GM19035 (cell line): Measurements from ENCODE around the gene PLGLB2.
"Not testable (repeated sequence)": the region's sequence is repeated elsewhere in the genome, so short reads cannot be mapped to it uniquely, and the experiment has no call there.

Experiments
- ATAC-seq: cut with Tn5 transposase; IDR thresholded peaks from one replicate; pipeline ENCODE4 v1.9.1; 2021; ENCODE audit not compliant: unreplicated experiment

Gene PLGLB2

DNA sequence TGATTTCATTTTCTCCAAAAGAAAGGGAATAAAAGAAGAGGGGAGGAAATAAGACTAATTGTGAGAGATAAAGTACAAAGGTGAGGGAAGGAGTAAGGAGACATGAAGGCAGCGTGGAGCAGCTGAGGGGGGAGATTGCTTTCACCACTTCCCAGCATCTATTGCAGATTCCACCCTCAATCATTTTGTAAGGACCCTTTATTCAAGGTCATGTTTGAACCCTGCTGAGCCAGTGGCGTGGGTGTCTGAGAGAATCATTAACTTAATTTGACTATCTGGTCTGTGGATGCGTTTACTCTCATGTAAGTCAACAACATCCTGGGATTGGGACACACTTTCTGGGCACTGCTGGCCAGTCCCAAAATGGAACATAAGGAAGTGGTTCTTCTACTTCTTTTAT, at the start of gene PLGLB2:
Gene PLGLB2, plus strand, starts transcription at position 297 of the 400 bp plus-strand sequence. Its CDS starts 67 bp downstream, at position 364.
- not testable (repeated sequence) for ATAC-seq

DNA sequence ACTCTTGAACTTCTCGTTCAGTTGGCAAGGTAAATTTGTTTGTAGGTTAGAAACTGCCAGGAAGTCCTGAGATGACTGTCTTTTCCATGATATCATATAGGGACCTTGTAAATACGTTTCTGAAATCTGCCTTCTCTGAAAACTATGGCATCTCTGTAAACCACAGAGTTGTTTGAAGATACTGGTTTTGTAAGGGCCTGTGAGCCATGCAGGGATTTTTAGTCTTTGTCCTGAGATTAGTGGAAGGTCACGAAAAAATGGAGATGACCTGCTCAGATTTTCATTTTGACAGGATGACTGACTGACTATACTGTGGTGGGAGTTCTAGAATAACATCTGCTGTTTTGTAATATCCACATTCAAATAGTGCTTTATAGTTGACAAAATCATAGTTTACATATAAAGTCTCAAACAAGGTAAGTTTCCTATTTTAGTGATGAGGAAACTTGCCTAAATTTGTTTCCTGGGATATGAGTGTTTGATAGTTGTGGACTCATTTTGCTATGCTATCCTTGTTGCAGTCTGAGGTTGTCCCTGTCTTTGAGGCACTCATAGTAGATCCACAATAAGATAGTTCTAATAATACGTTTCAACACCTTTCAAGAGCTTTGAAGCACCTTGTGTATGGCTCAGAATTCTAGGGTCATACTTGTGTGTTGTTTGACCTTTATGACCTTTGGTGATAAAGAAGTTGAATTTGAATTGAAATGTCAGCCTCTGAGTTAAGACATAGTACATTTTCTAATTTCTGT, 43.1 kb upstream of the PLGLB2 start:
- not testable (repeated sequence) for ATAC-seq

DNA sequence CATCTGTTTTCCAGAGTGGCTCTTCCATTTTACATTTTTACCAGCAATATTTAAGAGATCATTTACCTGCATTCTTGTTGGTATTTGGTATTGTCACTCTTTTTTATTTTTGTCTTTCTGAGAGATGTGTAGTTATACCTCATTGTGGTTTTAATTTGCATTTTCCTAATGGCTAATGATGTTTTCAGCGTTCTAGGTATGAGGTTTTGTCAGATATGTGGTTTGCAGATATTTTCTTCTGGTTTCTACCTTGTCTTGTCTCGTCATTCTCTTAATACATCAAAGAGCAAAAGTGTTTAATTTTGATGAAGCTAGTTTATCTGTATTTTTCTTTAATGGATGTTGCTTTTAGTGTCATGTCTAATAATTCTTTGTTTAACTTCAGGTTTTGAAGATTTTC, 39.5 kb upstream of the PLGLB2 start:
- peak; percentile 90 for ATAC-seq

DNA sequence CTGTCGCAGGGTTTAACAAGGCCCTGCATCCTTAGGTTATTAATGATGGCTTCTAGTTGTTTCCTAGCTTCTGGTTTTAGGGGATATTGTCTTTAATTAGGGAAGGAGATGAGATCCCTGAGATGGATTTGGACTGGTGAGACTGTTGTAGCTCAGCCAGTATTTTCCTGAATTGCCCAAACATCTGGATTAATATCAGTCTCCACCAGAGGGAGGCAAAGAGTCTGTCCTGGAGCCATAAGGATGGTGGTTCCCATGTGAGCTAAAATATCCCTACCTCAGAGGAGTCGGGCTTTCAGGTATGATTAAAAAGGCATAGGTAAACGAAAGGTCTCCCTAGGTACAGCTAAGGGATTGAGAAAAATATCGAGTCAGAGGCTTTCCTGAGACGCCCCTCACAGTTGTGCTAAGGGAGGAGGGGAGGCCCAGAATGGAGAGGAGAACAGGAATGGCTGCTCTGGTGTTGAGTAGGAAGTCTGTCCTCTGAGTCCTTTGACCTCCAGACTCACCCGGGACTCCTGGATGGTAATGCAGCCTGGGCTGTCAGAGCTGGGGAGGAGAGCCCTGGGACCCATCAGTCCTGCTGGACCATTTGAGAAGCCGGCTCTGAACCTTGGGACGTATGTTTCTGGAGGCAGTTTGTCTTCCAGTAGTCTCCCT, 19.8 kb upstream of the PLGLB2 start:
- ATAC-seq, result not testable (repeated sequence)

DNA sequence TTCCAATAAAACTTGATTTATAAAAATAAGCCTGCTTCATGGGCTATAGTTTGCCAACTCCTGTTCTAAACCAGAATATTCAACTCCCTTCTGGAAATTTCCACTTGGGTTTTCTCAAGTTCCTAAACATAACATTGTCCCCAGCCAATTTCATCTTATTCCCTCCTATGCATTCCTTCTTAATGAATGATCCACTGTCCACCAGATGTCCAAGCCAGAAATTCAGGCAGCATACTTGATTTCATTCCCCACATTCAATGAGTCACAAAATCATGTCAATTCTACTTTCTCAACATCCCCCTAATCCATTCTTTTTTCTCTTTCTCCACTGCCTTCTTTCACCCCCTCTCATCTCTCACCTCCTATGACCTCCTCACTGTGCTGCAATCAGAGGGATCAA, 7.0 kb upstream of the PLGLB2 start:
- not testable (repeated sequence) for ATAC-seq

DNA sequence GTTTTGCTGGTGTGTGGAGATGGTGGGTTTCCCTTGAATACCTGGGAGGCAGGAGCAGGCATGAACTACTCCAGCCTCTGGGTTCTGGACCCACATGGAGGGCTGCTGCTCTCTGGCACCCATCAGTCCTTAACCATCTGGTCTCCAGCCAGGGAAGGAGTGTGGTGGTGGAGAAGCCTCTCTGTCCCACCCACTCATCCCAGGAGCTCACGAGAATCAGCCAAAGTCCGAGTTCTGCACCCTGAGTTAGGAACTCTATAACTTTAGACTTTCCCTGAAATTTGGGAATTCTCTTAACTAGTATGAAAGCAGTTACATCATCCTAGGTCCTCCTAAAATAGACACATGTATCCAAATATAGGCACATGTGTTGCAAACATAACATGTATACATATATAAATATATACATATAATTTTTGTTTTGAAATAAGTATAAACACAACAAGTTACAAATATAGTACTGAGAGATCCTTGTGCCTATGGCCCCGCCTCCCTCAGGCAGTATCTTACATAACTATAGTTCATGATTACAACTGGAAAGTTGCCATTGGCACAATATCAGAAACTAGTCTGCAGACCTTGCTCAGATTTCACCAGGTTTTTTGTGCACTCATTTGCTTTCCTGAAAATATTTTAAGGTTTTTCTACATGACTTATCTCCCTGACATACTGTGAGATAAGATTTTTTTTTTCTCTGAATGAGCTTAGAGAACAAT, 5.3 kb upstream of the PLGLB2 start:
- ATAC-seq, result not testable (repeated sequence)

DNA sequence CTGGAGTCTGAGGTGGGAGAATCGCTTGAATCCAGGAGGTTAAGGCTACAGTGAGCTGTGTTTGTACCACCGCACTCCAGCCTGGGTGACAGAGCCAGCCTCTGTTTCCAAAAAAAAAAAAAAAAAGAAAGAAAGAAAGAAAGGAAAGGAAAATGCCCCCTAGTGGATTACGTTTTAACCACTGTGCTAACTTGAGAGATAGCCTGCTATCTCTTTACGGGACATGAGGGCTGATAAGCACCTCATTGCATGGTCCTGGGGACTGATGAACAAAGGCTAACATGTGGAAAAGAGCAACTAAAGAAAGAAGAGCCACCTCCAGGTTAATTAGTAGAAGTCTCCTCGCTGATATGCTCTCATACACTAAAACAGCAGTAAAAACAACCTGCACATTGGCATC, 4.2 kb upstream of the PLGLB2 start:
- not testable (repeated sequence) for ATAC-seq

DNA sequence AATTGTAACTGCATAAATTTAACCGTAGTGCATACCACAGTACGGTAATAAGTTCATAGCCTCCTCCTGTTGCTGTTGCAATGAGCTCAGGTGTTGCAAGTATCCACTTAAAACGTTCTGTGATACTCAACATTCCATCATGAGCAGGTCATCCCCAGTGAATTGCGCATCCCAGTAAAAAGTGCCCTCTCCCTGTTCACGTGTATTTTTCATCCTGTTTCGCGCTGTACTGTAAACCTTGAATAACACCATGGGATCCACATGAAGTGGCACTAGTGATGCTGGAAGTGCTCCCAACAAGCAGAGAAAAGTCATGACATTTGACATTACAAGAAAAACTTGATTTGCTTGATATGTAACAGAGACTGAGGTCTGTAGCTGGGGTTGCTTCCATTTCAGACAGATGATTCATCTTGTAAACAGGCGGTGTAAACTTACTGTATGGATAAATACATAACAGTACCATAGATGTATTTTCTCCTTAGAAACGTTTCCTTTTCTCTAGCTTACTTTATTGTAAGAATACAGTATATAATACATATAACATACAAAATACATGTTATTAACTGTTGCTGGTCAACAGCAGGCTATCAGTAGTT, 2.4 kb upstream of the PLGLB2 start:
- ATAC-seq, result not testable (repeated sequence)

DNA sequence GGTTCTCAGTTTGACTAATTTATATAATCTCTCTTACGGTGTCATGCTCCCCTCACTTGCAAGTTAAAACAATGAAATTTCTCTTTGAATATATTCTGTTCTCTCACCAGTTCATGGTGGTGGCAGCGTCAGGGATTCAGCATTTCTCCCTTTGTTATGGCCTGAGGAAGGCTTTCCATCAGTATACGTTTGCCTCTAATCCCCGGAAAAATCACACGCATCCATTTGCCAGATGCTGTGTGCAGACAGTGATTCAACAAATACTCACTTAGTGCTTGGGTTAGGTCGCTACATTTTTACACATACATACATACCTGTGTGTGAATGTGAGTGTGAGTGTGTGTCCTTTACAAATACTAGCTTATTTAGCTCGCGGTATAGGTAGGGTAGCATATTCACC, 637 bp downstream of the PLGLB2 start:
- not testable (repeated sequence) for ATAC-seq

DNA sequence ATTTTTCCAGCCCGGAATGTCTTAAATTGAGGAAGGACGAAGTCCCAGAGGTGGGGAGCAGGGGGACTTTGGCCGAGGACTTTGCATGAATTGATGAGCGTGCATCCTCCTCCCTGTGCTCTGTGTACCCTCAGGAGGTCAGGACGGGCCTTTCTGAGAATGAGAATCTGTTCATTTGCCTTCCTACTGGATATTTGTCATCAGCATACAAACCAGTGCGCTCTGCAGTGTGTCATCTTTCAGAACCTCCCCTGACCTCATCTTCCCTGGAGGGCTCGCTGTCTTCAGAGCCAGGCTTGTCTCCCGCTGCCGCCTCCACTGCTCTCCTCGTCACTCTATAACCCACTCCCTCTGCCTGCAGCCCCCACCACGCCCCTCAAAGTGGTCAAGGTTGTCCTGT, 2.7 kb downstream of the PLGLB2 start:
- ATAC-seq, result not testable (repeated sequence)

DNA sequence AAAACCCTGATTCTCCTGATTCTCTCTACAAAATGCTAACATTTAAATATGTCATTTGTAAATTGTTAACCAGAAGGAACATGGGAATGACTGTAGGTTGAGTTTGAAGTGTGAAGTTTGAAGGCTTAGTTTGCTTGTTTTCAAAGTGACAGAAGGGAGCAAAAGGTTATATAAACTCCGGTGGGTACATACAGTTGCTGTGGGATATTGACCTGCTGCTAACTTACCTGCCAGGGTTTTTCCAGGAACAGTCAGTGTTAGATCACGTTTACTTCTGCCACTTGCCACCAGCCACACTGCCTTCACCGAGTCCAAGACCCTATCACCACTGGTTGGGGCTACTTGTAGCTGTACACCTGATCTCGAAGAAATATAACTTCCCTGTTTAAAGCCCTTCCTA, 6.9 kb downstream of the PLGLB2 start:
- not testable (repeated sequence) for ATAC-seq
